Stimulated activated CD4-positive, alpha-beta T cell treated with anti-CD3 and anti-CD28 coated beads, Interleukin-4, amount 100 ng/mL, for 24 hours (primary cell): ENCODE data around the gene ZNF785.
"Not testable (repeated sequence)": the region's sequence is repeated elsewhere in the genome, so short reads cannot be mapped to it uniquely, and the experiment has no call there.

Experiments
- DNase-seq: peaks from one replicate; pipeline ENCODE4 v3.0.0-alpha.2; 2020

ZNF785 gene

GRCh38 chr16:30602616-30603277 is 17.2 kb upstream of the ZNF785 start:
- no peak for DNase-seq

GRCh38 chr16:30601966-30602365 is 16.5 kb upstream of the ZNF785 start:
- no peak for DNase-seq

GRCh38 chr16:30600929-30601328 is 15.4 kb upstream of the ZNF785 start:
- DNase-seq: no peak

- DNase-seq: no peak
These were observed 14.7 kb upstream of the ZNF785 start for GRCh38 chr16:30600215-30600614.

GRCh38 chr16:30592871-30593270 is 7.4 kb upstream of the ZNF785 start:
- DNase-seq: no peak

GRCh38 chr16:30590869-30591268 is 5.4 kb upstream of the ZNF785 start:
- not testable (repeated sequence) for DNase-seq

GRCh38 chr16:30589582-30589981 is 4.1 kb upstream of the ZNF785 start:
- not testable (repeated sequence) for DNase-seq

- DNase-seq: no peak
These were observed 3.2 kb upstream of the ZNF785 start for GRCh38 chr16:30588651-30589050.

GRCh38 chr16:30585022-30585399 is 486 bp downstream of the ZNF785 start:
- no peak for DNase-seq

GRCh38 chr16:30582611-30583340 is 2.7 kb downstream of the ZNF785 start:
- no peak for DNase-seq

- no peak for DNase-seq
These were observed 4.0 kb downstream of the ZNF785 start for GRCh38 chr16:30581457-30581856.

- no peak for DNase-seq
These were observed 10.8 kb downstream of the ZNF785 start for GRCh38 chr16:30574678-30575077.

- peak; percentile 95 for DNase-seq
These were observed 13.8 kb downstream of the ZNF785 start, which contains the start of gene ZNF688 for GRCh38 chr16:30571445-30572322. ZNF688 (minus strand) TSS chr16:30571714; CDS start chr16:30571629, 85 bp downstream.

- peak; percentile 15 for DNase-seq
These were observed 14.7 kb downstream of the ZNF785 start for GRCh38 chr16:30570636-30571444.

GRCh38 chr16:30569746-30570635 is 15.5 kb downstream of the ZNF785 start:
- DNase-seq: no peak

- no peak for DNase-seq
These were observed 16.2 kb downstream of the ZNF785 start for GRCh38 chr16:30569281-30569680.

GRCh38 chr16:30567991-30568638 is 17.4 kb downstream of the ZNF785 start:
- peak; percentile 61 for DNase-seq

- peak; percentile 82 for DNase-seq
These were observed 18.1 kb downstream of the ZNF785 start for GRCh38 chr16:30567160-30567990.

- DNase-seq: no peak
These were observed 19.0 kb downstream of the ZNF785 start for GRCh38 chr16:30566531-30566930.

GRCh38 chr16:30565984-30566383 is 19.5 kb downstream of the ZNF785 start:
- DNase-seq: no peak
